GM13977 (cell line): ENCODE results near the gene SLAMF9.

Experiments
- DNase-seq: peaks from one replicate; pipeline ENCODE4 v3.0.0; 2012; ENCODE audit warnings: low spot score
- CTCF ChIP-seq: IDR thresholded peaks from 2 replicates; pipeline ENCODE4 v1.5.1; 2012; ENCODE audit warnings: mild to moderate bottlenecking, control low read depth; ENCODE audit not compliant: insufficient read depth; ENCODE audit errors: extremely low read depth, missing control alignments
- in situ Hi-C: fragments of 300-500 bp; cut with MboI; formaldehyde crosslinking; loops from one replicate; pipeline ENCODE4 v1.12.0; 2022; ENCODE audit warnings: low sequenced_read_pairs, low pct_unique_long_range_greater_than_20kb, mixed read lengths, inconsistent platforms; ENCODE audit not compliant: unreplicated experiment

SLAMF9 gene

GRCh38 chr1:159935719-159936272 lies 18.2 kb downstream of the SLAMF9 start:
- in situ Hi-C loops: loop anchor here (5.0 kb wide), 1 partner anchor 72 kb away; no protein-coding TSS in a partner anchor
- no peak for TF ChIP-seq CTCF
- DNase-seq: no peak

- in situ Hi-C loops: loop anchor here (5.0 kb wide), 1 partner anchor 72 kb away; no protein-coding TSS in a partner anchor
- TF ChIP-seq CTCF: no peak
- no peak for DNase-seq
Measured at GRCh38 chr1:159935305-159935704, 18.7 kb downstream of the SLAMF9 start.

DNA sequence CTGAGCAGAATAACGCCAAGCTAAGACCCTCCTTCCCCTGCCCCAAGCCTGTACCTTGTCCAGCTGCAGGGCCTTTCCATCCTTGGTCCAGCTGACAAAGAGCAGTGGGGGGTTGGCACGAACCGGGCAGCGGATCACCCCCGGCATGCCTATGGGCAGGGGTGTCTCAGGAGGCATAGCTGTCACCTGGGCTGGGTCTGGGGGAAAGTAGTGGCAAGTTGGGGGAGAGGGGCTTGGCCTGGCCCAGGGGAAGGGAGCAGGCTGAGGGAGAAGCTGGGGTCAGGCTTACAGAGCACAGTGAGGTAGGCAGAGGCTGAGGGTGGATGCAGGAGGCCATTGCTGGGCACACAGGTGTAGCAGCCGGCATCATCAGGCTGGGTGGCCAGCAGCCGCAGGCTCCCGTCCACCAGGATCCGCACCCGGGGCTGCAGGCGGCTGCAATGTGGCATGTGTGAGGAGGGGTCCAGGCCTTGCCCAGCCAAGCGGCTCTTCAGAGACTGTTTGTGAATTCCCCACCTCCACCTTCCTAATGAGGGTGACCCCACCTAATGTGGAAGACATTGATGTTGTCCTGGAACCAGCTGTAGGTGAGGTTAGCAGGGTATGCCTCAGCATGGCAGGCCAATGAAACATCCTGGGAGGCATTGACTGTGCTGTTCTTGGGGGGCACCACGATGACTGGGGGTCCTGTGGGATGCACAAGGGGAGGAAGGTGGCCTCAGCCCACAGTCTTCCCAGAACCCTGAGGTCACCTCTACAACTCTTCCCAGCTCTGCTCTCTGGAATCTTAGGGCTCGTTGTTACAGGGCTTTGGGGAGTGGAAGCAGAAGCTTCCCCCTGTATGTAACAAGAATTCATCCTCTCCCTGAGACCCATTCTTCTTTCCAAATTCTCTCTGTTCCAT lies 19.6 kb downstream of the SLAMF9 start:
- TF ChIP-seq CTCF: no peak
- no peak for DNase-seq
- in situ Hi-C loops: loop anchor here (5.0 kb wide), 1 partner anchor 73 kb away; no protein-coding TSS in a partner anchor

DNA sequence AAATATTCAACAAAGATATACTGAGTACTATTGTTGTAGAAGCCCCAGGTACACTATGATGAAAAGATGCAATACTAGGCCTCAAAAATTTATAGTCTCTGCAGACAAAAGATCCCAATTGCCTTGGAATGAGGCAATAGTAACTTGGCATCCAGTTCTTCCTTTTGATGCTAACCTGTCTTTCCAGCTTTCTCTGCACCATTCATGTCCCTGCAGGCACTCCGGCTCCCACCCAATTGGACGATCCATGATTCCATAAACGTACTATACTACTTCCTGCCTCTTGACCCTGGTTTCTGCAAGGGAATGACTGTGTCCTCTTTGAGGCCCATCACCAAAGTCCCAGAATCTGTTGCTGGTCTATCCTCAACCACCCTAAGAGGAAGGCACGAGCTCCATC lies 20.7 kb downstream of the SLAMF9 start:
- in situ Hi-C loops: no loop called here

GRCh38 chr1:159932296-159933285 lies 21.4 kb downstream of the SLAMF9 start:
- TF ChIP-seq CTCF: no peak
- in situ Hi-C loops: no loop called here
- DNase-seq: peak; percentile 53

More for the DNA sequence above, 20.7 kb downstream of the SLAMF9 start:
- DNase-seq: no peak
- TF ChIP-seq CTCF: no peak

GRCh38 chr1:159931795-159932173 lies 22.3 kb downstream of the SLAMF9 start:
- no peak for TF ChIP-seq CTCF
- in situ Hi-C loops: no loop called here
- no peak for DNase-seq
